NCI-H524 (cell line): Measurements from ENCODE around the gene CCDC33.

ENCODE experiments used
- DNase-seq, 2 experiments: peaks; one replicate each; lab custom pipeline; 2025; lab: John Stamatoyannopoulos, UW

The CCDC33 gene

GRCh38 chr15:74208901-74209559, 27.1 kb upstream of the CCDC33 start:
- peak in 1 of 2 experiments; percentile 70 for DNase-seq

GRCh38 chr15:74209560-74209958, 26.6 kb upstream of the CCDC33 start:
- DNase-seq, result no peak

- DNase-seq, result no peak
These were observed 26.0 kb upstream of the CCDC33 start for GRCh38 chr15:74209997-74210671.

GRCh38 chr15:74210729-74211128, 25.4 kb upstream of the CCDC33 start:
- no peak for DNase-seq

- no peak for DNase-seq
These were observed 24.5 kb upstream of the CCDC33 start for GRCh38 chr15:74211656-74212055.

DNA sequence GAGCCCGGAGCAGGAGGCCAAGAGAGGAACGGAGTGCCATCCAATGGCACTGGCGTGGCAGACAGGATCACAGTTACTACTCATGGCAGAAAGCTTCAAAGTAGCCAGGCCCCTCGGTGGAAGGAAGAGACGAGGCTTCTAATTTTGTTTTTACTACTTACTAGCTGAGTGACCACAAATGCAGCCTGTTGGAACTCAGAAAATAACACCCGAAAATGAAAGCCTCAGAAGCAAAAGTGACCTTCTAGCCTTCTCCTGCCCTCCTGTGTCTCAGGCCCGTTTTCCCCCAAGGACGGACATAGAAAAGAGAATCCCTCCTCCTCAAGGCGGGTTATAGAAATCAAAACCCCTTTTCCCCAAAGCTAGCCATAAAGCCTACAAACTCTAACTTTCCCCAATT, 23.6 kb upstream of the CCDC33 start:
- DNase-seq, result no peak

DNA sequence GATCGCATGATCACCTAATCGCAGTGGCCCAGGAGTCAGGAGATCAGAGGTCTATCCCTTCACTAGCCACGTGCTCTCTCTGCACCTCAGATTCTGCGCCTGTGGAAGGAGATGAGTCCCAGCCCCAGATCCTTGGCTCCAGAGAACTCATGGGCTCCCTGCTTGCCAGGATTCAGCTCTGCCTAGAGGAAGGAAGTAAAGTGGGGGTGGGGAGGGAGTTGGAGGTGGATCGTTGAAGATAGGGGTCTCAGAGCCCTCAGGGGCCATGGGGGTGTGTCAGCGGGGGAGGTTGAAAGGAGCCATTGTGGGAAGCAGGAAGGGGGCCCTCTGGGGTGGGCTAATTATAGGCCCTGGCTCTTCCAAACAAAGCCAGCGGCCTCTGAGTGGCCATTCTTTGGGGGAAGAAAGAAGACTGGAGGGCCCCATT, 22.3 kb upstream of the CCDC33 start:
- DNase-seq, result no peak

- no peak for DNase-seq
These were observed 21.7 kb upstream of the CCDC33 start for GRCh38 chr15:74214324-74215021.

GRCh38 chr15:74215958-74216357, 20.2 kb upstream of the CCDC33 start:
- DNase-seq, result no peak

- DNase-seq, result no peak
These were observed 19.2 kb upstream of the CCDC33 start for GRCh38 chr15:74216949-74217348.

DNA sequence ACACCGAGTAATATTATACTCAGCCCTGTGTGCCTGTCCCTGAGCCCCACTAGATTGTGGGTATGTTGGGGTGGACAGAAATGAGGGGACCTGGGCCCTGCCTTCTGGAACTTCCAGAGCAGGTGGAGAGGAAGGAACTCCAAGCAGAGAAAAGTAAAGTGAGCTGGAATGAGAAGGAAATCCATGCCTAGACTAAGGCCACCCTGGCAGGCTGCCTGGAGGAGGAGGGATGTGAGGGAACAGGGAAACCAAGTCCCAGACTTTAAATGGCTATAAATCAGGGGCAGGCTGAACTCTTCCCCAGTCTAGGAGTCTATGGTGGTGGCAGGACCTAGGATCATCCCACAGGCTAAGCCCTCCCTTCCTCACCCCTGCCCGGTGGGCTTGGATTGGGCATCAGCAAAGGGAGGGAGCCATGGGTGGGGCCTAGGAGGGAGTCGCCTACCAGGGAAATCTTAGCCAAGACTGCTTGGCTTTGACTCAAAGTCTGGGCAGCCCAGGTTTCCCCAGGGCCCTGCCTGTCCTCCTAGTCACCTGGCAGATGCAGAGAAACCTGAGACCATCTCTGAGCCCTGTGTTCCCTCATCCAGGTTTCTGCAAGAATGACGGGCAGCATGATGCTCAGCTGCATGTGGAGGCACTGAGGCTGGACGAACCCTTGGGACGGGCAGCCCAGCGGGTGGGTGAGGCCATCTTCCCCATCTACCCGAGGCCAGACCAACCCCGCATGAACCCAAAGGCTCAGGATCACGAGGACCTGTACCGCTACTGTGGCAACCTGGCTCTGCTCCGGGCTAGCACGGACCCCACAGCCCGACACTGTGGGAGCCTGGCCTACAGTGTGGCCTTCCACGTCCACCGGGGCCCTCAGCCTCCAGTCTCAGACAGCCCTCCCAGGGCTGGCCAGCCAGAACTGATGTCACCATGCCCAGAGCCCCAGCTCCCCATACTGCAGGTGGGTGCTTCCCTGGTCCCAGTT, 17.9 kb upstream of the CCDC33 start:
- no peak for DNase-seq

DNA sequence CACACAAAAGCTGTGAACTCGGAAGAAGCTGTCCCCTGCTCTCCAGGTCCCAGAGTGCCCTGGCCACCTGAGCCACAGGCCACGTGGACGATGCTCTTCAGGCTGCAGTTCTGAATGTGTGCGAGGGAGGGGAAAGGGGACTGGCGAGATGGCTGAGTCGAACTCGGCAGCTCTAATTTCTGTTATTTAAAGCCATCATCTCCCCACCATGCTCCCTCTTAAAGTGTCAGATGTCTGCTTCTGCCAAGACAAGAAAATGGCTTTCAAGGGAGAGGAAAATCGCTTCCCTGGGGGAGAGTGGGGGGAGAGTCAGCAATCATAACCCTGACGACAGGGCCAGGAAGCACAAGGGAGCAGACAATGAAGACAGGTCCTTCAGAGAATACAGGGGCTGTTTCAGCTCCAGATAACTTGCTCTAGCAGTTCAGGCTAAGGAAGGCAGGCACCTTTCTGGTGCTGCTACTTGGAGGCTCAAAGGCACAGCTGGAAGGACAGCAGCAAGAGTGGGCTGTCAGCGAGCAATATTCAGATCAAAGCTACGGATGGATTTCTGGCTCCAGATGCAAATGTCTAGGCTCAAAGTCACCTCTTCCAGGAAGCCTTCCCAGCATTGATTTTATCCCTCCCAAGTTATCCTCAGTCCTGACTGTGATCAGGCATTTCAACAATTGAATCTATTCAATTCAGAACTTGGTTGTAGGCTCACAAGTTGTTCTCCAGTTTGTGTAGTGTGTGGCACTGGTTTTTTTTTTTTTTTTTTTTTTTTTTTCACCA, 15.5 kb upstream of the CCDC33 start:
- no peak for DNase-seq

GRCh38 chr15:74221399-74222239, 14.5 kb upstream of the CCDC33 start:
- DNase-seq, result peak in 1 of 2 experiments; percentile 39

- DNase-seq, result no peak
These were observed 13.6 kb upstream of the CCDC33 start for GRCh38 chr15:74222240-74223119.

GRCh38 chr15:74225928-74226327, 10.2 kb upstream of the CCDC33 start:
- no peak for DNase-seq

- peak; percentile 73 to 84 for DNase-seq
These were observed 9.2 kb upstream of the CCDC33 start for GRCh38 chr15:74226761-74227540.

- DNase-seq, result peak; percentile 65 to 70
These were observed 8.0 kb upstream of the CCDC33 start for GRCh38 chr15:74227968-74228722.

GRCh38 chr15:74228723-74229081, 7.4 kb upstream of the CCDC33 start:
- DNase-seq, result peak; percentile 88 to 93
